GM21825 (cell line): Measurements from ENCODE around the gene RDH16.
"Not testable (repeated sequence)": the region's sequence is repeated elsewhere in the genome, so short reads cannot be mapped to it uniquely, and the experiment has no call there.

ENCODE experiments used
- ATAC-seq: cut with Tn5 transposase; IDR thresholded peaks from one replicate; pipeline ENCODE4 v1.9.1; 2021; ENCODE audit warnings: mild to moderate bottlenecking, moderate library complexity; ENCODE audit not compliant: unreplicated experiment

Gene RDH16

DNA sequence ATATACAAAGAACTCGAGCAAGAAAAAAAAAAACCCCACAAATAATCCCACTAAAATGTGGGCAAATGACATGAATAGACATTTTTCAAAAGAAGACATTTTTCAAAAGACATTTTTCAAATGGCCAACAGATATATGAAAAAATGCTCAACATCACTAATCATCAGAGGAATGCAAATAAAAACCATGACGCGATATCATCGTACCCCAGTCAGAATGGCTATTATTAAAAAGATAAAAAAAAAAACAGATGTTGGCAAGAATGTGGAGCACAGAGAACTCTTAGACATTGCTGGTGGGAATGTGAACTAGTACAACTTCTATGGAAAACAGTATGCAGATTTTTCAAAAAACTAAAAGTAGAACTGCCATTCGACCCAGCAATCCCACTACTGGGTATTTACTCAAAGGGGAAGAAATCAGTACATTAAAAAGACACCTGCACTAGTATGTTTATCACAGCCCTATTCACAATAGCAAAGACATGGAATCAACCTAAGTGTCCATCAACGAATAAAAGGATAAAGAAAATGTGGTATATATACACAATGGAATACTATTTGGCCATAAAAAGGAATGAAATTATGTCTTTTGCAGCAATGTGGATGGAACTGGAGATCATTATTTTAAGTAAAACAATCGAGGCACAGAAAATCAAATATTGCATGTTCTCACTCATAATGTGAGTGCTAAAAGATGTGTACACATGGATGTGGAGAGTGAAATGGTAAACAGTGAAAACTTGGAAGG is 32.6 kb upstream of the RDH16 start:
- no peak for ATAC-seq

DNA sequence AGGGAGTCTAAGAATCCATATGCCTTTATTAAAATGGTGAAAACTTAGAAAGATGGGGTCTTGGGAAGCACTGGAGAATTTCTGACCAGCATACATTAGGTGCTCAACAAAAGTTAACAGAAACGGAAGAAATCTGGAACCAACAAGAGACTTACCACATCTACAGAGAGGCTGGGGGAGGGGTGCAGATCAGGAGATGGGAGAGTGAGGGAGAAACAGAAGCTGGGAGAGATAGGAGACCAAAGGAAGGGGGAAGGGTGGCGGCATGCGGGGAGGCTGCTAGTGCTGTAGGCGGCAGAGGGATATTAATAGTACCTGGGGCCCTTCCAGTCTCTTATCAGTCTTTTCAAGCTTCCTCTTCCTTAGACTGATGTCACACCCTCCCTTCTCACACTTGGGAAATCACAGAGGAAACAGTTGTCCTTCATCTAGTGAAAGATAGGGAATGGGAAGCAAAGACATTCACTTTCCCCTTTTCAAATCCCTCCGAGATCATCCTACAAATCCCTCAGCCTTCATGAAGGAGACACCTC is 30.9 kb upstream of the RDH16 start:
- ATAC-seq = no peak

DNA sequence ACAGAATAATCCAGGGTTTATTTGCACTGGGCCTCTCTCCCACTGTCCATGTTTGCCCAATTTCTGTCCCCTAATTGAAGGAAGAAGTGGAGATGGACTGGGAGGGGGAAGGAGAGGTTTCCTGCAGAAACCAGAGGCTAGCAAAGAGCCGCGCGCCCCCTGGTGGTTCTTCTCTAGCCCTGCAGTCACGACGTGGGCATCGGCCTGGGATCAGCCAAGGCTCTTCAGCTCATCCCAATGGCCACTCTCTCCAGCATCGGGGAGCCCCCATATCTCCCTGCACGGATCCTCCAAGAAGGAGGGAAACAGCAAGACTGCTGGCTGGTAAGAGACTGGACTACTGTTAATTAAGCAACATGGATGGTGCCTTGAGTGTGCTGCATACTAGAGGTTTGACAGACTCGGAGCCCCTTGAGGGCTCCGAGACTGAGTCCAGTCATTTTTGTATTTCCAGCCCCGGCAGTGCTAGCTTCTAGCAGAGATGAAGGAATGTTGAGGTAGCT is 30.2 kb upstream of the RDH16 start:
- no peak for ATAC-seq

DNA sequence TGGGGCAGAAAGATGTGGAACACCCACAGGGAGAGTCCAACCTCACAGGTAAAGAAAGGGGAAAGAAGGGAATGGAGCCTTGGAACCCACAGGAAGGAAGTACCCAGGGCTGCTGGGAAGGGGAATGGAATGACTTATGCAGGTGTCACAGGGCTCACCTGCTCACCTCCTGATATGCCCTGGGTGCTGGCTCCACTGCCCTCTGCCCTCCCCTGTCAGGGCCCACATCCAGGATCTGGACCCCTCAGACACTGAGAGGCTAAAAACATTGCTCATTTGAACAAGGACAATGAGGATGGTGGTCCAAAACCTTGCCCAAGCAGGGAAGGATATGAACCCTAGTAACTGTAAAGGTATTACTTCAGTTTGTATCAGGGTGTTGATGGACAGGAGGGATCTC is 29.6 kb upstream of the RDH16 start:
- no peak for ATAC-seq

DNA sequence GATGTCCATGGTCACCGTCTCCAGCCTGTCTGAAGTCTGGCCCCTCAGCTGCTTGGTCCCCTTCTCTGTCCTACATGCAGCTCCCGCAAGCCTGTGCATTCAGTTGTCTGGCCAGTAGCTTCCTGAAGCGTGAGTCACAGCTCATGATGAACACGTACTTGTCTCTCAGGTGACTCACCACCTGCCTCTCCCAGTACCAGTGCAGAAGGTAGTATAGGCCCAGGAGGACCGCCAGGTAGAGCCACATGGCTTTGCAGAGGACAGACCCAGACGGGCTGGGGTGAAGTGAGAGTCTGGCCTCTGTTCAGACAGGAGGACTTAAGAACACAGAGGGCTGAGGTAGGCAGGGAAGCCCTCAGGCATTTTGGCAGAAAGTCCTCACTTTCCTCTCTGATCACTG is 28.3 kb upstream of the RDH16 start:
- not testable (repeated sequence) for ATAC-seq

DNA sequence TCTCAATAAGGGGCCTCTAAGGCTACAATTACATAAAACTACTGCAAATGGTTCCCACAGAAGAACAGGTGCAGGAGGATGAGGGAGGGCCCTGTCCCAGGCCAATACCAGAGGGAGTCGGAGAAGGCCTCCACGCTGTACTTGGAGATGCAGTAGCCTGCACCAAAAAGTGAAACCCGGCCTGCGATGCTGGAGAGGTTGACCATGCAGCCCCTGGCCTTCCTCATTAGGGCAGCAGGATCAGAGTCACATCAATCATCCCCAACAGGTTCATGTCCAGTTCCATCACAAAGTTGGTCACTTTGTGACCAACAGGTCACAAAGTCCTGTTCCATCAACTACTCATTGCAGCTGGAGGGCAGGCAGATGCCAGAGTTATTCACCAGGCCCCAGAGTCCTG is 26.0 kb upstream of the RDH16 start:
- ATAC-seq = no peak

DNA sequence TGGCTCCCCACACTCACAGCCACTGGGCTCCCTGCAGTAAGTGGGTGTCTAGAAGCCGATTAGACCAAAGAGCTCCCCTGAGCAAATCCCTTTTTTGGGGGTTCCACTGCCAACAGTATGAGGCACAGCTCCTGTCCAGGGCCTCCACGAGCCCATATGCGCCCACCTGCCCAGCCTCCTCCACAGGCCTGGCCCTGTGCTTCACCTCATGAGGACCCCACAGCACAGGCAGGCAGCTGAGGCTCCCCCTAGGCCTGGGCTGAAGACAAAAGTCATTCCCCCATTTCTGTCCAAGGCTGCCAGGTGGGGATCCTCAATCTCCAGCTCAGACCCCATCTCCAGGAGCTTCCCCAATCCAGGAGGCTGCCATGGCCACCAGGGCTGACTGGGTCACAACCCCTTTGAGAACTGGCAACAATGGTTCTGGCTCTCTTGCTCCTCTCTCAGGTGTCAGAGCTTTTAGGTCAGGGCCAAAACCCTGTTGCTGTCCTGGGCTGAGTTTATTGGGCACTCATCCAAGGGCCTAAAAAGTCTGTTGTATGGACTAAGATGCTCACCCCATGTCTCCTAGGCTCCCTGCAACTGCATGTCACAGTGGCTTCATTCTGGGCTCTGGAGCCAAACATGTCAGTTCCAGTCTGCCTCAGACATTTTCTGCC is 25.3 kb upstream of the RDH16 start:
- ATAC-seq = not testable (repeated sequence)

DNA sequence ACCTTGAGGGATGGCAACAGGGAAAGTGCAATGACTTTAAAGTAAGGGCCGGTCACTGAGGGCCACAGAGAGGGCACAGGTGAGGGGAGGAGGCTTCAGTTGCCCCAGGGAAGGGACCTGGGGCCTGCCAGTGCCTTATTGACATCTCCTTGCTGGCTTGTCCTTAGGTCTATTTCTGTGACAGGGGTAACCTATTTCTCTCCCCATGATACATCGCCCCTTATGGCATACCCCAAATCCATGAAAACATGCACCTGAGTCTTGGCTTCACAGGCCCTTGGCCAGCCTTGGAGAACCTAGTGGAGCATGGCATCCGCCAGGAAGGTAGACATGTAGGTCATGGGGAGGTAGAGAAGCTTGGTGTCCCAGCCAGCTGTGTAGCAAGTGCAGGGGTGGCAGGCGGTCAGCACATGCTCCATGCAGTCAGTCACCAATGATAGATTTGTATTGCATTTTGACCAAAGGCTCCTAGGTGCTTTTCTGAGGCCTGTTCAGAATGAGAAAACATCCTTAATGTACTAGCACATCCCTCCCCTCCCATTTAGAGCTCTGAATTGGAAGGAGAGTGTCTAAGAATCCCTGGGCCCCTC is 23.6 kb upstream of the RDH16 start:
- ATAC-seq = no peak

DNA sequence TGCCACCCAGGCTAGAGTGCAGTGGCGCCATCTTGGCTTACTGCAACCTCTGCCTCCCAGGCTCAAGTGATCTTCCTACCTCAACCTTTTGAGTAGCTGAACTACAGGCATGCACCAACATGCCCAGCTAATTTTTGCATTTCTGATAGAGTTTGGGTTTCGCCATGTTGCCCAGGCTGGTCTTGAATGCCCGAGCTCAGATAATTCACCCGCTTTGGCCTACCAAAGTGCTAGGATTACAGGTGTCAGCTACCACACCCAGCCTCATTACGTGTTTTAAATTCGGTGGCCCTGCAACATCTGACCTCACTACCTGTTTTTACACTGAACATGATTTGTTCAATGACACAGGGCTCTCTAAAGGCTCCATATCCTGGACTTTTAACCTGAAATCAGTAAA is 22.9 kb upstream of the RDH16 start:
- no peak for ATAC-seq

DNA sequence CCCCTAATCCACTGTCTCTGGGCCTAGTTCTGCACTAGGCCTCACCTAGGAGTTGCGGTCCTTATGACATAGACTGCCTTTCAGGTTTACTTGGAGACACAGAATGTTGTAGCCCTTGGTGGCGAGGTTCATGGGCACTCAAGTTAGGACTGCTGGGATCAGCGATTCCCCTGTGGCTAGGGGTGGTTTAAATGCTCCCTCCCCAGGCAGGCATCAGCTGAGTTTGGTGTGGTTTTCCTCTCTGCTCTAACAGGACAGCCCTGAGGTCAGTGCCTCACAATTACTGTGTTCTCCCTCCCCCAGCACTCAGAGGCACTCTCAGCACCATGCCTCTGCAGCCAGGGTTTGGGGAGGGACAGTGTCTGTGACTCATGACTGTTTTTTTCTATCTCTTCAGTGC is 22.2 kb upstream of the RDH16 start:
- no peak for ATAC-seq

DNA sequence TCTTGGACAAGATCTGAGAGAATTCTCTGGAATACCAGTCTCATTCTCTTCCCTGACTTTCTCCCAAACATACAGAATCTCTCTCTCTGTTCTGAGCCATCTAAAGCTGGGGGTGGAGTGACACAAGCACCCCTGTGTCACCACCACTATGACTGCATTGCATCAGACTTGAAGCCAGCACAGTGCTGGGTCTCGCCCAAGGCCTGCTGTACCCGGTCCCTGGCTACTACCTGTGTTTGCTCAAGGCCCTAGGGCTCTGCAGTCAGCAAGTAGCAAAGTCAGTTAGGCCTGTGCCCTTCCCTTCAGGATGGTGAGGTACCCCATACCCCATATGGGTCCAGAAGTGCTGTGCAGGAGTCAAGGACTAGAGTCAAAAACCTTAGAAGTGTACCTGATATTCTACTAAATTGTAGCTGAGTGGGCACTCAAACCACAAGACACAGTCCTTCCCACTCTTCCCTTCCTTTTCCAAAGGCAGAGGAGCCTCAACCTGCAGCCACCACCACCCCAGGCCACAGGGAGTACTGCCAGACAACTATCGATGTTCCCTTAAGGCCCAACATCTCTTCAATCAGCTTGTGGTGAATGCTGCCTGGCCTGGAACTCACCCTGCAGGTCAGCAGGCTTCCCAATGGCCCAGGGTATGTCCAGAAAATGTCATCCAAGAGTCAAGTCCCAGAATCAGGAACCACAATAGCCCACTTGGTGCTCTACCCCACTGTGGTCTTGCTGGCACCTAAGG is 21.2 kb upstream of the RDH16 start:
- ATAC-seq = no peak

DNA sequence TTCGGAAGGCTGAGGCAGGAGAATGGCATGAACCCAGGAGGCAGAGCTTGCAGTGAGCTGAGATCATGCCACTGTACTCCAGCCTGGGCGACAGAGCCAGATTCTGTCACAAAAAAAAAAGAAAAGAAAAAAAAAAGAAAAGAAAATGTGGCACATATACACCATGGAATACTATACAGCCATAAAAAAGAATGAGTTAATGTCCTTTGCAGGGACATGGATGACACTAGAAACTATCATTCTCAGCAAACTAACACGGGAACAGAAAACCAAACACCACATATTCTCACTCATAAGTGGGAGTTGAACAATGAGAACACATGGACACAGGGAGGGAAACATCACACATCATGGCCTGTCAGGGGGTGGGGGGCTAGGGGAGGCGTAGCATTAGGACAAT is 20.0 kb upstream of the RDH16 start:
- not testable (repeated sequence) for ATAC-seq

DNA sequence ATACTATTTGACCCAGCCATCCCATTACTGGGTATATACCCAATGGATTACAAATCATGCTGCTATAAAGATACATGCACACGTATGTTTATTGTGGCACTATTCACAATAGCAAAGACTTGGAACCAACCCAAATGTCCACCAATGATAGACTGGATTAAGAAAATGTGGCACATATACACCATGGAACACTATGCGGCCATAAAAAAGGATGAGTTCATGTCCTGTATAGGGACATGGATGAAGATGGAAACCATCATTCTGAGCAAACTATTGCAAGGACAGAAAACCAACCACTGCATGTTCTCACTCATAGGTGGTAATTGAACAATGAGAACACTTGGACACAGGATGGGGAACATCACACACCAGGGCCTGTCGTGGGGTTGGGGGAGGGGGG is 16.8 kb upstream of the RDH16 start:
- not testable (repeated sequence) for ATAC-seq

DNA sequence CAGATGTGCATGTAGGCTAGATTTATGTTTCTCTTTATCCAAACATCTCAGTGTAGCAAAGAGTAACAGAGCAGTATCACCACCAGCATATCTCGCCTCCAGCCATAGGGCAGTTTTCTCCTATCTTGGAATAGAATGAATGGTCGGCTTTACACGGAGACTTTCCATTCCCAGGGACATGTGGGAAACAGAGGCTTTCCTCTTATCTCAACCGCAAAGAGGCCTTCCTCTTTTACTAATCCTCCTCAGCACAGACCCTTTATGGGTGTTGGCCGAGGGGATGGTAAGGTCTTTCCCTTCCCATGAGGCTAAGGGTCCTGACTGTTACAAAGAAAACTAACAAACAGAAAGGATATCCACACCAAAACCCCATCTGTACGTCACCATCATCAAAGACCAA is 11.5 kb upstream of the RDH16 start:
- ATAC-seq = not testable (repeated sequence)

DNA sequence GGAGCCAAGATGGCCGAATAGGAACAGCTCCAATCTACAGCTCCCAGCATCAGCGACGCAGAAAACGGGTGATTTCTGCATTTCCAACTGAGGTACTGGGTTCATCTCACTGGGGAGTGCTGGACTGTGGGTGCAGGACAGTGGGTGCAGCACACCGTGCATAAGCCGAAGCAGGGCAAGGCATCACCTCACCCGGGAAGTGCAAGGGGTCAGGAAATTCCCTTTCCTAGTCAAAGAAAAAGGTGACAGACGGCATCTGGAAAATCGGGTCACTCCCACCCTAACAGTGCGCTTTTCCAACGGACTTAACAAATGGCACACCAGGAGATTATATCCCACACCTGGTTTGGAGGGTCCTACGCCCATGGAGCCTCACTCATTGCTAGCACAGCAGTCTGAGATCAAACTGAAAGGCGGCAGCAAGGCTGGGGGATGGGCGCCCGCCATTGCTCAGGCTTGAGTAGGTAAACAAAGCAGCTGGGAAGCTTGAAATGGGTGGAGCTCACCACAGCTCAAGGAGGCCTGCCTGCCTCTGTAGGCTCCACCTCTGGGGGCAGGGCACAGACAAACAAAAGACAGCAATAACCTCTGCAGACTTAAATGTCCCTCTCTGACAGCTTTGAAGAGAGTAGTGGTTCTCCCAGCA is 8.7 kb upstream of the RDH16 start:
- not testable (repeated sequence) for ATAC-seq

DNA sequence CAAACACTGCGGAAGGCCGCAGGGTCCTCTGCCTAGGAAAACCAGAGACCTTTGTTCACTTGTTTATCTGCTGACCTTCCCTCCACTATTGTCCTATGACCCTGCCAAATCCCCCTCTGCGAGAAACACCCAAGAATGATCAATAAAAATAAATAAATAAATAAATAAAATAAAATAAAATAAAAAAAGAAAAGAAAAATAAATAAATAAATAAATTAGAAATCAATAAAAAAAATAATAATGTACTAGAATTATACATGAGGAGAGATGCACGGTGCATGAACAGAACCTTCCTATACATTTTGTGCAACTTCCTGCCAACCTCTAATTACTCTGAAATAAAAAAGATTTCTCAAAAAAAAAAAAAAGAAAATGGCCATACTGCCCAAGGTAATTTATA is 7.7 kb upstream of the RDH16 start:
- ATAC-seq = not testable (repeated sequence)

DNA sequence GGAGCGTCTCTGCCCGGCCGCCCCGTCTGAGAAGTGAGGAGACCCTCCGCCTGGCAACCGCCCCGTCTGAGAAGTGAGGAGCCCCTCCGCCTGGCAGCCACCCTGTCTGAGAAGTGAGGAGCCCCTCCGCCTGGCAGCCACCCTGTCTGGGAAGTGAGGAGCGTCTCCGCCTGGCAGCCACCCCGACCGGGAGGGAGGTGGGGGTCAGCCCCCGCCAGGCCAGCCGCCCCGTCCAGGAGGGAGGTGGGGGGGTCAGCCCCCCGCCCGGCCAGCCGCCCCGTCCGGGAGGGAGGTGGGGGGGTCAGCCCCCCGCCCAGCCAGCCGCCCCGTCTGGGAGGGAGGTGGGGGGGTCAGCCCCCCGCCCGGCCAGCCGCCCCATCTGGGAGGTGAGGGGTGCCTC is 6.1 kb upstream of the RDH16 start:
- ATAC-seq = not testable (repeated sequence)

DNA sequence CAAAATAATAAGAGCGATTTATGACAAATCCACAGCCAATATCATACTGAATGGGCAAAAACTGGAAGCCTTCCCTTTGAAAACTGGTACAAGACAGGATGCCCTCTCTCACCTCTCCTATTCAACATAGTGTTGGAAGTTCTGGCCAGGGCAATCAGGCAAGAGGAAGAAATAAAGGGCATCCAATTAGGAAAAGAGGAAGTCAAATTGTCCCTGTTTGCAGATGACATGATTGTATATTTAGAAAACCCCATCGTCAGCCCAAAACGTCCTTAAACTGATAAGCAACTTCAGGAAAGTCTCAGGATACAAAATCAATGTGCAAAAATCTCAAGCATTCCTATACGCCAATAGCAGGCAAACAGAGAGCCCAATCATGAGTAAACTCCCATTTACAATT is 4.8 kb upstream of the RDH16 start:
- ATAC-seq = not testable (repeated sequence)

DNA sequence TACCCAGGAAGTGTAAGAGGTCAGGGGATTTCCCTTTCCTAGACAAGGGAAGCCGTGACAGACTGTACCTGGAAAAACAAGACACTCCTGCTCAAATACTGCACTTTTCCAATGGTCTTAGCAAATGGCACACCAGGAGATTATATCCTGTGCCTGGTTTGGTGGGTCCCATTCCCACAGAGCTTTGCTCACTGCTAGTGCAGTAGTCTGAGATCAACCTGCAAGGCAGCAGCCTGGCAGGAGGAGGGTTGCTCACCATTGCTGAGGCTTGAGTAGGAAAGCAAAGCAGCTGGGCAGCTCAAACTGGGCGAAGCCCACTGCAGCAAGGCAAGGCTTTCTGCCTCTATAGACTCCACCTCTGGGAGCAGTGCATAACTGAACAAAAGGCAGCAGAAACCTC is 1.0 kb upstream of the RDH16 start:
- no peak for ATAC-seq

DNA sequence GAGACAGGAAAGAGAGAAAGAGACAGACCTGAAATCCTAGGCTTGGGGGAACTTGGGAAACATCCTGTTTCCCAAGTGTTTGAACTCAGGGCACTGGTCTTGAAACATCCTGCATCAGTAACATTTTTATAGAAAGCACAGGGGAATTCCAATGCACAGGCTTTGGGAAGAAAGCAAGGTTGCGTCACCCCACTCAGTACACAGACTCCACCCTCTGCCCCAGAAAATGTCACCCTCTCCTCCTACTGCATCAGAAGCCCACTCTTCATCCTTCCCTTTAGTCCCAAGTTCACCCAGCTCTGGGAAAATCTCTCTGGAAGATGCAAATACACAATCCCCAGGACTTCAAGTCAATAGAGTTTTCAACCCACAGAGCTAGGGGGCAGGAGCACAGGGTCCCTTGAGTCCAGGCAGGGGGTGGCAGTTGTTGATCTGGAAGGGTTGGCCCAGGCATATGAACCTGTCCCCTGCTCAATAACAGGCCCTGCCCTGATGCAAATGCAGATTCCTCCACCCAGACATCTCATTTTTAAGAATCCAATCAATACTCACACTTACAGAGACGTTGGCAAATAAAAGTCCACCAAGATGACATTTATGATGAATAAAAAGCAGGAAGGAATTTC is 1.7 kb downstream of the RDH16 start:
- no peak for ATAC-seq
